ENCODE data around the gene MRO. TPM values are rescaled to one million over a fixed set of nuclear protein-coding genes. Genes with fewer than 3 reads are reported as not detected.

Gene MRO
- total and polyA plus RNA-seq, 10 of the 15 experiments (the other 5 are each of a cell fraction or from before 2014, with no cell fraction given), result 0.11 to 0.18 TPM; not detected in 8

GRCh38 chr18:50859793-50860555, 40.2 kb upstream of the MRO start:
- TF ChIP-seq, protein P1, sequence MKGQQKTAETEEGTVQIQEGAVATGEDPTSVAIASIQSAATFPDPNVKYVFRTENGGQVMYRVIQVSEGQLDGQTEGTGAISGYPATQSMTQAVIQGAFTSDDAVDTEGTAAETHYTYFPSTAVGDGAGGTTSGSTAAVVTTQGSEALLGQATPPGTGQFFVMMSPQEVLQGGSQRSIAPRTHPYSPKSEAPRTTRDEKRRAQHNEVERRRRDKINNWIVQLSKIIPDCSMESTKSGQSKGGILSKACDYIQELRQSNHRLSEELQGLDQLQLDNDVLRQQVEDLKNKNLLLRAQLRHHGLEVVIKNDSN (IDR thresholded peaks at IDR 0.05; ENCODE audit: borderline replicate concordance, extremely low read length, insufficient read depth, low read depth, low read length), result no peak
- TF ChIP-seq SRF (IDR thresholded peaks at IDR 0.05; ENCODE audit: low read depth in 2 of 2, low read length in 2 of 2), result no peak
- TF ChIP-seq NR2C1 (IDR thresholded peaks at IDR 0.05), result no peak
- TF ChIP-seq BCL11A (IDR thresholded peaks at IDR 0.05; ENCODE audit: low read depth, low read length), result no peak
- TF ChIP-seq, protein P2, sequence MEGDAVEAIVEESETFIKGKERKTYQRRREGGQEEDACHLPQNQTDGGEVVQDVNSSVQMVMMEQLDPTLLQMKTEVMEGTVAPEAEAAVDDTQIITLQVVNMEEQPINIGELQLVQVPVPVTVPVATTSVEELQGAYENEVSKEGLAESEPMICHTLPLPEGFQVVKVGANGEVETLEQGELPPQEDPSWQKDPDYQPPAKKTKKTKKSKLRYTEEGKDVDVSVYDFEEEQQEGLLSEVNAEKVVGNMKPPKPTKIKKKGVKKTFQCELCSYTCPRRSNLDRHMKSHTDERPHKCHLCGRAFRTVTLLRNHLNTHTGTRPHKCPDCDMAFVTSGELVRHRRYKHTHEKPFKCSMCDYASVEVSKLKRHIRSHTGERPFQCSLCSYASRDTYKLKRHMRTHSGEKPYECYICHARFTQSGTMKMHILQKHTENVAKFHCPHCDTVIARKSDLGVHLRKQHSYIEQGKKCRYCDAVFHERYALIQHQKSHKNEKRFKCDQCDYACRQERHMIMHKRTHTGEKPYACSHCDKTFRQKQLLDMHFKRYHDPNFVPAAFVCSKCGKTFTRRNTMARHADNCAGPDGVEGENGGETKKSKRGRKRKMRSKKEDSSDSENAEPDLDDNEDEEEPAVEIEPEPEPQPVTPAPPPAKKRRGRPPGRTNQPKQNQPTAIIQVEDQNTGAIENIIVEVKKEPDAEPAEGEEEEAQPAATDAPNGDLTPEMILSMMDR (IDR thresholded peaks at IDR 0.05 in 2 of 3, conservative IDR thresholded peaks at IDR 0.05 in 1 of 3; ENCODE audit: control insufficient read depth in 2 of 3, extremely low read depth in 1 of 3, insufficient read depth in 1 of 3, low read depth in 3 of 3, low read length in 3 of 3), result no peak
- no peak for TF ChIP-seq YBX1 (IDR thresholded peaks at IDR 0.05)
- no peak for TF ChIP-seq KAT2A (conservative IDR thresholded peaks at IDR 0.05; ENCODE audit: control insufficient read depth, low read depth, low read length)
- no peak for TF ChIP-seq TCF3 (IDR thresholded peaks at IDR 0.05; ENCODE audit: borderline replicate concordance, insufficient read depth, low read depth, low read length)
- no peak for TF ChIP-seq HSF1 (IDR thresholded peaks at IDR 0.05; ENCODE audit: low read depth, low read length)
- TF ChIP-seq MXI1 (IDR thresholded peaks at IDR 0.05; ENCODE audit: low read depth, low read length), result no peak
- no peak for TF ChIP-seq TARDBP (IDR thresholded peaks at IDR 0.05; ENCODE audit: borderline replicate concordance)
- TF ChIP-seq KLF5 (IDR thresholded peaks at IDR 0.05; ENCODE audit: partially characterized antibody), result no peak
- ChIA-PET POLR2A (no interaction called here), RAD21 (ENCODE audit: unreplicated experiment) (no interaction called here), CTCF (no interaction called here), SMC1A (ENCODE audit: uncharacterized antibody, unreplicated experiment) (no interaction called here)
- no peaks in the 10 kb centered on the region for H3K27me3 ChIP-seq (replicated peaks in 1 of 2; ENCODE audit: control insufficient read depth in 2 of 2, insufficient read depth in 2 of 2, low read length in 1 of 2)
- H3K9ac ChIP-seq (ENCODE audit: control insufficient read depth, insufficient read depth, low read length), result no peak overlapping the region
- no peak overlapping the region for H3K4me2 ChIP-seq (ENCODE audit: control insufficient read depth, insufficient read depth)
- intact Hi-C loops (cut with micrococcal nuclease; ENCODE audit: unreplicated experiment), result no loop called here
- no peak for ATAC-seq
- no peak overlapping the region for H3K27ac ChIP-seq (ENCODE audit: control insufficient read depth, insufficient read depth)
- no peak overlapping the region for H2AFZ ChIP-seq (ENCODE audit: control insufficient read depth, low read depth, low read length)
- no peaks in the 10 kb centered on the region for H4K20me1 ChIP-seq (ENCODE audit: control insufficient read depth, insufficient read depth)
- H3K4me3 ChIP-seq, result no peak overlapping the region
- no peak for FAIRE-seq
- H3K36me3 ChIP-seq (ENCODE audit: control insufficient read depth in 2 of 2, insufficient read depth in 2 of 2, low read length in 1 of 2), result no peaks in the 10 kb centered on the region
- H3K79me2 ChIP-seq (ENCODE audit: control insufficient read depth, insufficient read depth, low read length), result no peaks in the 10 kb centered on the region
- peaks cover 12% of the 10 kb centered on the region for H3K4me1 ChIP-seq (ENCODE audit: control insufficient read depth, insufficient read depth, low read length)
- no TSS peak for BruUV-seq (replicated peaks)
- H3K9me3 ChIP-seq (replicated peaks; ENCODE audit: control insufficient read depth, insufficient read depth, low read length), result no peaks in the 10 kb centered on the region
- in situ Hi-C loops (cut with MboI), result no loop called here
- no peak for DNase-seq (ENCODE audit: low read depth, low spot score)
